Left hindlimb (tissue), 1 donor: ENCODE data around the gene CNTN4.

Experiments
- DNase-seq: peaks from one replicate; pipeline ENCODE4 v3.0.0-alpha.2; 2018

The CNTN4 gene

GRCh38 chr3:2615080-2615479, 516.4 kb downstream of the CNTN4 start:
- DNase-seq, result no peak

- DNase-seq, result no peak
Observed at GRCh38 chr3:2623436-2623835, 524.8 kb downstream of the CNTN4 start.

GRCh38 chr3:2628117-2628516, 529.5 kb downstream of the CNTN4 start:
- DNase-seq, result no peak

GRCh38 chr3:2635511-2635910, 536.8 kb downstream of the CNTN4 start:
- DNase-seq, result no peak

GRCh38 chr3:2643606-2644005, 544.9 kb downstream of the CNTN4 start:
- no peak for DNase-seq

GRCh38 chr3:2645001-2645400, 546.3 kb downstream of the CNTN4 start:
- no peak for DNase-seq

- no peak for DNase-seq
Observed at GRCh38 chr3:2650746-2651145, 552.1 kb downstream of the CNTN4 start.

- no peak for DNase-seq
Observed at GRCh38 chr3:2652386-2652785, 553.7 kb downstream of the CNTN4 start.

GRCh38 chr3:2653706-2654105, 555.0 kb downstream of the CNTN4 start:
- no peak for DNase-seq

GRCh38 chr3:2655229-2655701, 556.6 kb downstream of the CNTN4 start:
- no peak for DNase-seq

GRCh38 chr3:2656806-2657777, 558.4 kb downstream of the CNTN4 start:
- no peak for DNase-seq

- no peak for DNase-seq
Observed at GRCh38 chr3:2657971-2658370, 559.3 kb downstream of the CNTN4 start.

- DNase-seq, result no peak
Observed at GRCh38 chr3:2659896-2660295, 561.2 kb downstream of the CNTN4 start.

GRCh38 chr3:2661078-2661477, 562.4 kb downstream of the CNTN4 start:
- DNase-seq, result no peak

- DNase-seq, result no peak
Observed at GRCh38 chr3:2677501-2677900, 578.8 kb downstream of the CNTN4 start.

GRCh38 chr3:2680236-2680635, 581.6 kb downstream of the CNTN4 start:
- DNase-seq, result no peak

- no peak for DNase-seq
Observed at GRCh38 chr3:2684046-2684445, 585.4 kb downstream of the CNTN4 start.

- no peak for DNase-seq
Observed at GRCh38 chr3:2686816-2687502, 588.3 kb downstream of the CNTN4 start.

GRCh38 chr3:2697589-2697988, 598.9 kb downstream of the CNTN4 start:
- no peak for DNase-seq

GRCh38 chr3:2701471-2701870, 602.8 kb downstream of the CNTN4 start:
- DNase-seq, result no peak

- DNase-seq, result no peak
Observed at GRCh38 chr3:2706144-2706835, 607.6 kb downstream of the CNTN4 start.

- DNase-seq, result no peak
Observed at GRCh38 chr3:2706836-2707210, 608.2 kb downstream of the CNTN4 start.

- DNase-seq, result no peak
Observed at GRCh38 chr3:2711081-2711480, 612.4 kb downstream of the CNTN4 start.
